ENCODE results near the gene LDLR.

- TF ChIP-seq CTCF (IDR thresholded peaks at IDR 0.05; ENCODE audit: low read depth, low read length) (no peak), POLR2A (IDR thresholded peaks at IDR 0.05; ENCODE audit: extremely low read depth, insufficient read length) (no peak), MYC (IDR thresholded peaks at IDR 0.05; ENCODE audit: low read depth, low read length) (no peak)
Observed at GRCh38 chr19:11061952-11062351, 27.3 kb upstream of the LDLR start.

All from NB4 (cell line).